ENCODE results near the gene ROR1. TPM values are rescaled to one million over a fixed set of nuclear protein-coding genes. Genes with fewer than 3 reads are reported as not detected.

The ROR1 gene
- total RNA-seq, 2 experiments from 2014 or later: 0.10 to 0.14 TPM

- Mint-ChIP-seq H3K27ac (no peak overlapping the region), H3K4me1 (ENCODE audit: low read depth) (no peaks in the 10 kb centered on the region), H3K27me3 (ENCODE audit: low read depth) (no peaks in the 10 kb centered on the region), H3K36me3 (ENCODE audit: low read depth) (no peaks in the 10 kb centered on the region), H3K9me3 (no peaks in the 10 kb centered on the region), H3K4me3 (no peak overlapping the region)
- CTCF ChIA-PET: interaction anchor here (0.9 kb wide), 1 partner anchor 14 kb away, joined by 3 read pairs; no protein-coding TSS in a partner anchor
- intact Hi-C loops (cut with micrococcal nuclease): no loop called here
- no peak for DNase-seq
These were observed 201.7 kb downstream of the ROR1 start for GRCh38 chr1:63975481-63975880.

- CTCF ChIA-PET: interaction anchor here (0.9 kb wide), 1 partner anchor 14 kb away, joined by 3 read pairs; no protein-coding TSS in a partner anchor
- DNase-seq: no peak
- no peaks in the 10 kb centered on the region for H3K9me3 Mint-ChIP-seq
- no peaks in the 10 kb centered on the region for H3K36me3 Mint-ChIP-seq (ENCODE audit: low read depth)
- no peaks in the 10 kb centered on the region for H3K27me3 Mint-ChIP-seq (ENCODE audit: low read depth)
- intact Hi-C loops (cut with micrococcal nuclease): no loop called here
- no peak overlapping the region for H3K27ac Mint-ChIP-seq
- H3K4me3 Mint-ChIP-seq: no peak overlapping the region
- no peaks in the 10 kb centered on the region for H3K4me1 Mint-ChIP-seq (ENCODE audit: low read depth)
These were observed 202.2 kb downstream of the ROR1 start for GRCh38 chr1:63976006-63976405.

DNA sequence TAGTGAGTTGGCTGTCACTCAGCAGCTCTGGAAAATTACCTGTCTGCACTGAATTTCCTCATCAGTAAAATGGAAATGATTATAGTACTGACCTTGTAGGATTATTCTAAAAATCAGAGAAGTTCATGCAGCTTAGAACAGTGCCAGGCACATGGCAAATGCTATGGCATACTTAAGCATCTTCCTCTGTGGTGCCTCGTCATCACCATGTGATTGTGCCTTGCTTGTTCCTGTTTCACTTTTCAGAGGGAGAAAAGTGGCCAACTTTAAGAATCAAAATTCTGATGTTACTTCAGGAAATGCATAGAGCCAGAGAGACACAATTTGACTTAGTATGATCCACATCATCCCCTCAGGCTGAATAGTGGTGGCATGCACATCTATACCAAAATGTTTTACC, 203.6 kb downstream of the ROR1 start:
- H3K36me3 Mint-ChIP-seq (ENCODE audit: low read depth): no peaks in the 10 kb centered on the region
- no peak overlapping the region for H3K27ac Mint-ChIP-seq
- CTCF ChIA-PET: no interaction called here
- intact Hi-C loops (cut with micrococcal nuclease): no loop called here
- H3K9me3 Mint-ChIP-seq: no peaks in the 10 kb centered on the region
- no peak for DNase-seq
- no peaks in the 10 kb centered on the region for H3K4me1 Mint-ChIP-seq (ENCODE audit: low read depth)
- H3K27me3 Mint-ChIP-seq (ENCODE audit: low read depth): no peaks in the 10 kb centered on the region
- no peak overlapping the region for H3K4me3 Mint-ChIP-seq

DNA sequence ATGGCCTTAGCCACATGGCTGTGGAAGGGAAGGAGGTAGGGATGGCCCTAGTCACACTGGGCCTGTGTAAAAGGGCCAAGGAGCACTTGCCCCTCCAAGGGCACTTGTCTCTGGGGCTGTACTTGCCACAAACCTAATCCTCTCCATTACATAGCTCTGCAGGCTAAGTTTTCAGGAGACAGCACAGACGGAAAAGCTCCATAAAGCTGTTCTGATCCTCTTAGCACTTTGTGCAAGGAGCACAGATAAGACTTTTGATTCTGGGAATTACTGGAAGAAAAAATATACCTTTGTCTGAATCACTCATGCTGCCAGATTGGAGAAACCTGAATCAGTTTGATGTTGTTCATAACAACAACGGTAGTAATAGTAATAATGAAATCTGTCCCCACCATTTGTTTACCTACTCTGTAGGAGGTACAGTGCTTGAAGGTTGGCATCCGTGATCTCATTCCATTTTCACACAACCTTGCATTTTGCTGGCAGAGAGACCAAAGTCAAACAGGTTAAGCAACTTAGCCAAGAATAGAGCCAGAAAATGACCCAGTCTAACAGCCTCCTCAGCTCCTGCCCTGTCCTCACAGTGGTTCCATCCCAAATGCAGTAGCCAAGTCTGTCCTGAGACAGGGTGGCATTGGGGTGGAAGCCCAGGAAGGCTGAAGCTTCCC, 207.1 kb downstream of the ROR1 start:
- intact Hi-C loops (cut with micrococcal nuclease): no loop called here
- Mint-ChIP-seq H3K4me1 (ENCODE audit: low read depth) (no peaks in the 10 kb centered on the region), H3K4me3 (no peak overlapping the region), H3K9me3 (no peaks in the 10 kb centered on the region), H3K27ac (no peak overlapping the region), H3K27me3 (ENCODE audit: low read depth) (no peaks in the 10 kb centered on the region), H3K36me3 (ENCODE audit: low read depth) (no peaks in the 10 kb centered on the region)
- CTCF ChIA-PET: no interaction called here
- no peak for DNase-seq

GRCh38 chr1:63981408-63981773, 207.6 kb downstream of the ROR1 start:
- Mint-ChIP-seq H3K36me3 (ENCODE audit: low read depth) (no peaks in the 10 kb centered on the region), H3K9me3 (no peaks in the 10 kb centered on the region), H3K4me3 (no peak overlapping the region), H3K27ac (no peak overlapping the region), H3K27me3 (ENCODE audit: low read depth) (no peaks in the 10 kb centered on the region), H3K4me1 (ENCODE audit: low read depth) (no peaks in the 10 kb centered on the region)
- CTCF ChIA-PET: no interaction called here
- intact Hi-C loops (cut with micrococcal nuclease): no loop called here
- DNase-seq: no peak

DNA sequence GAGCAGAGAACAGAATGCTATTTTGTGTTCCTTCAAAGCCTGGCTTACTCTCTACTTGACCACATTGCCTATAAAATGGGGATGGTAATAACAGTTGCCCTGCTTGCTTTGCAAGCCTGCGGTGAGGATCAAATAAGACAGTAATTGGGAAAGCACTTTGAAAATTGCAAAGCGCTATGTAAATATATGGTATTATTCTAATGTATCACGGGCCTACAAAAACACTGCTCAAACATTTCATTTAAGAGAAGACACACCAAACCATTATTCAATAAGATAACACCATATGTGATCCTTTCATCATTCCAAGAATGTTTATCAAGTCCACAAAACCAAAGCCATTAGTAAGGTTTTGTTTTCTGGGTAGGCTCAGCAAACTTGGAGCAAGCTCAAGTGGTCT, 208.4 kb downstream of the ROR1 start:
- DNase-seq: no peak
- Mint-ChIP-seq H3K9me3 (no peaks in the 10 kb centered on the region), H3K36me3 (ENCODE audit: low read depth) (no peaks in the 10 kb centered on the region), H3K27me3 (ENCODE audit: low read depth) (no peaks in the 10 kb centered on the region), H3K27ac (no peak overlapping the region), H3K4me3 (no peak overlapping the region), H3K4me1 (ENCODE audit: low read depth) (no peaks in the 10 kb centered on the region)
- CTCF ChIA-PET: no interaction called here
- intact Hi-C loops (cut with micrococcal nuclease): no loop called here

- no peak for DNase-seq
- H3K9me3 Mint-ChIP-seq: no peaks in the 10 kb centered on the region
- intact Hi-C loops (cut with micrococcal nuclease): no loop called here
- H3K4me3 Mint-ChIP-seq: no peak overlapping the region
- CTCF ChIA-PET: no interaction called here
- H3K36me3 Mint-ChIP-seq (ENCODE audit: low read depth): no peaks in the 10 kb centered on the region
- no peaks in the 10 kb centered on the region for H3K4me1 Mint-ChIP-seq (ENCODE audit: low read depth)
- H3K27ac Mint-ChIP-seq: no peak overlapping the region
- H3K27me3 Mint-ChIP-seq (ENCODE audit: low read depth): no peaks in the 10 kb centered on the region
These were observed 209.8 kb downstream of the ROR1 start for GRCh38 chr1:63983391-63984256.

DNA sequence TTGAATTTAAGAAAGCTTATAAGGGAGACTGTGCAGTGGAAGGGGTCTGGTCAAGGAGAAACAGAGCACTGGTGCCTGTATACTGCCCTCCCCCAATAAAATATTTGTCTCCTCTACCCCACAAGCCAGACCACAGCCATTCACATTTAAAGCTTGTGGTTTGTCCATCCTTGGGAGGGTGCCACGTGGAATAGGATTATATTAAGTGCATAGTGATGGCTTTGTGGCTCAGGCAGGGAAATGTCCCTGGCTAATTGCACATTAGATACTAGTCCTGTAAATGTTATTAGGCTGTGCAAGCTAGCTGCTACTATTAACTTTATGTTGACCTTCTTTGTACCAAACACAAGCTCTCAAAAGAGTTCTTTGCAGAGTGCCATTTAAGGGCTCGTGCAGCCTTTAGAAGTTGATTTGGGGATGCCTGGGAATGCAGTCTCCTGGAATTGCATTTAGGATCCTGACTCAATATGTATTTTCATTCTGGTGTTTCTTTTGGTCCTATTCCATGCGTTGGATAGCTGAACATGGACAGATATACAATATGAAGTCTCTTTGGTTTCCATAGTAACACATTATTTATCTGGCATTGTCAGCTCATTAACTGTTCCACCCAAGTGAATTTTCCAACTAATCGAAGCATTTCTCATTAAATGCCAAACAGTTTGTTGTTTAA, 210.6 kb downstream of the ROR1 start:
- H3K36me3 Mint-ChIP-seq (ENCODE audit: low read depth): no peaks in the 10 kb centered on the region
- H3K27me3 Mint-ChIP-seq (ENCODE audit: low read depth): no peaks in the 10 kb centered on the region
- DNase-seq: no peak
- intact Hi-C loops (cut with micrococcal nuclease): no loop called here
- CTCF ChIA-PET: no interaction called here
- no peak overlapping the region for H3K27ac Mint-ChIP-seq
- no peaks in the 10 kb centered on the region for H3K4me1 Mint-ChIP-seq (ENCODE audit: low read depth)
- no peak overlapping the region for H3K4me3 Mint-ChIP-seq
- no peaks in the 10 kb centered on the region for H3K9me3 Mint-ChIP-seq

DNA sequence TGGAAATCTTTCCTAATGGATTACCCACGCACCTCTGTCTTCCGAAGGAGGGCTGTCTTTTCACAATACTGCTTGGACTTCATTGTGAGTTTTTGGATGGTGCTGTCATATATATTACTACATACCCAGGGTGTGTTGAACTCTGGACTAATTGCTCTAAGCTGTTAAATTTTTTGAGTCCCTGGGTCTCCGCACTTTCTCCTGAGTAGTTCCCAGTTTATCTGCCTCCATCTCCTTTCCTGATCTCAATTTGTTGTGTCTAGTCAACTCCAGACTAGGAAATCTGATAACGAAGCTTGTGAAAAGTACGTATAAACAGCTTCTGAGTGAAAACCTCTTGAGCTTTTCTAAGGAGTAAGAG, 211.1 kb downstream of the ROR1 start:
- CTCF ChIA-PET: no interaction called here
- H3K4me1 Mint-ChIP-seq (ENCODE audit: low read depth): no peaks in the 10 kb centered on the region
- no peaks in the 10 kb centered on the region for H3K9me3 Mint-ChIP-seq
- no peak overlapping the region for H3K27ac Mint-ChIP-seq
- H3K27me3 Mint-ChIP-seq (ENCODE audit: low read depth): peaks cover 1% of the 10 kb centered on the region
- DNase-seq: no peak
- H3K4me3 Mint-ChIP-seq: no peak overlapping the region
- H3K36me3 Mint-ChIP-seq (ENCODE audit: low read depth): no peaks in the 10 kb centered on the region
- intact Hi-C loops (cut with micrococcal nuclease): no loop called here

DNA sequence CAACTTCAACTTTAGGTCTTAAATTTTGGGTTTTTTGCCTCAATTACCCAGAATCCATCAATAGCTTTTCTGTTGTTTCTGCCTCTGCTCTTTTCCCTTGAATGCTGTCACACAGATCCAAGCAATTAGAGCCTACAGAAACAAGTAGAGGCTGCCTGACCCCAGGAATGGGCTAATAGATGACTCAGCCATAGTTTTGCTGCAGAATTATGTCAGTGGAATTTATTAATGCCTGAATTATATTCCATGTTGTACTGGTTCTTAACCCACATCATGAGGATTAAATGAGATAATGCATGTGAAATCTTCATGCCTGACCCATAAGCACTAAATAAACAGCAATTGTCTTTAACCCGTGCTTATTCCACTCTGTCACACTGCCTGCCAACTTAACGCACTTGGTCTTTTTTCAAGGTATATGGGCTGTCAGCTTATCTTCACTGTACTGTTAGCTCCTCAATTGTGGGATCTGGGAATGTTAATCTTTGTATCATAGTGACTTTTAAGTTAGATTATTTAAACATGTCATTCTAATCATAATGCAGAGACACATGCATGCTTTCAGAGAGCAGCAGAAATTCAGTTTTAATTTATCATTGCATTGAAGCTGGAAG, 213.3 kb downstream of the ROR1 start:
- Mint-ChIP-seq H3K27ac (no peak overlapping the region), H3K36me3 (ENCODE audit: low read depth) (no peaks in the 10 kb centered on the region), H3K4me3 (no peak overlapping the region), H3K27me3 (ENCODE audit: low read depth) (peaks cover 1% of the 10 kb centered on the region), H3K4me1 (ENCODE audit: low read depth) (no peaks in the 10 kb centered on the region), H3K9me3 (no peaks in the 10 kb centered on the region)
- intact Hi-C loops (cut with micrococcal nuclease): no loop called here
- DNase-seq: no peak
- CTCF ChIA-PET: interaction anchor here (0.6 kb wide), 1 partner anchor 35 kb away, joined by 4 read pairs; no protein-coding TSS in a partner anchor

- no peaks in the 10 kb centered on the region for H3K9me3 Mint-ChIP-seq
- H3K4me1 Mint-ChIP-seq (ENCODE audit: low read depth): no peaks in the 10 kb centered on the region
- H3K27ac Mint-ChIP-seq: no peak overlapping the region
- CTCF ChIA-PET: interaction anchor here (0.6 kb wide), 1 partner anchor 35 kb away, joined by 4 read pairs; no protein-coding TSS in a partner anchor
- H3K36me3 Mint-ChIP-seq (ENCODE audit: low read depth): no peaks in the 10 kb centered on the region
- peaks cover 1% of the 10 kb centered on the region for H3K27me3 Mint-ChIP-seq (ENCODE audit: low read depth)
- intact Hi-C loops (cut with micrococcal nuclease): no loop called here
- no peak for DNase-seq
- H3K4me3 Mint-ChIP-seq: no peak overlapping the region
These were observed 213.8 kb downstream of the ROR1 start for GRCh38 chr1:63987628-63988024.

GRCh38 chr1:63988941-63989340, 215.1 kb downstream of the ROR1 start:
- CTCF ChIA-PET: no interaction called here
- H3K27ac Mint-ChIP-seq: no peak overlapping the region
- H3K4me1 Mint-ChIP-seq (ENCODE audit: low read depth): no peaks in the 10 kb centered on the region
- no peaks in the 10 kb centered on the region for H3K36me3 Mint-ChIP-seq (ENCODE audit: low read depth)
- peaks cover 3% of the 10 kb centered on the region for H3K27me3 Mint-ChIP-seq (ENCODE audit: low read depth)
- no peak for DNase-seq
- intact Hi-C loops (cut with micrococcal nuclease): no loop called here
- no peak overlapping the region for H3K4me3 Mint-ChIP-seq
- H3K9me3 Mint-ChIP-seq: no peaks in the 10 kb centered on the region

Data from activated naive CD4-positive, alpha-beta T cell treated with anti-CD3 and anti-CD28 coated beads for 36 hours (primary cell).